ENCODE data around the gene SPRYD3. TPM values are rescaled to one million over a fixed set of nuclear protein-coding genes. Genes with fewer than 3 reads are reported as not detected.

SPRYD3 gene
- total and polyA plus RNA-seq, 12 donors: 16.4 to 74.6 (median 43.1) TPM

GRCh38 chr12:53014709-53015108 lies 64.5 kb downstream of the SPRYD3 start:
- H3K27ac ChIP-seq: no peak overlapping the region
- H3K9me3 ChIP-seq (replicated peaks in 1 of 3): no peaks in the 10 kb centered on the region
- H3K4me1 ChIP-seq (replicated peaks in 1 of 2): peaks cover 2 to 24% of the 10 kb centered on the region in 2 donors
- 82 to 91% (median 86%) methylated on average over 2 of the region's 2 CpGs for WGBS, 4 donors
- DNase-seq: no peak
- H3K36me3 ChIP-seq (replicated peaks in 1 of 2): peaks cover 0 to 40% of the 10 kb centered on the region in 2 donors
- no peak for TF ChIP-seq POLR2A (IDR thresholded peaks at IDR 0.05)
- TF ChIP-seq CTCF (IDR thresholded peaks at IDR 0.05): no peak
- no peaks in the 10 kb centered on the region for H3K27me3 ChIP-seq
- intact Hi-C loops (cut with DNase I): no loop called here
- H3K4me3 ChIP-seq: no peak overlapping the region

Small RNA genes within 50 kb of the gene (microRNA-seq; reads per million reads assigned to microRNA genes)
- gene MIR6757: 0.89 to 3.8 (median 2.8) reads per million in 3 donors

Small RNA genes within 50 kb of the gene (small RNA-seq; reads per million reads assigned to genes)
- 0 reads per million in 2 donors for gene MIR6757

Other genes with a start within 250 kb of the SPRYD3 start
- not detected for gene KRT79, start 245.1 kb downstream of the SPRYD3 start, total RNA-seq
- under 1 TPM in 1 of 3 donors, not detected in 2; 0.24 TPM for gene KRT79, start 245.1 kb downstream of the SPRYD3 start, polyA plus RNA-seq
- not detected for gene KRT78, start 230.4 kb downstream of the SPRYD3 start, total RNA-seq
- under 1 TPM in 1 of 3 donors, not detected in 2; 0.34 TPM for gene KRT78, start 230.4 kb downstream of the SPRYD3 start, polyA plus RNA-seq
- gene KRT8, start 174.3 kb downstream of the SPRYD3 start, total RNA-seq: 100 to 1,000 TPM in 1 of 9 donors, 10 to 100 TPM in 8; 13.3 to 198 (median 70.3) TPM
- 100 to 1,000 TPM in 2 of 3 donors, 10 to 100 TPM in 1; 49.0 to 102 (median 102) TPM for gene KRT8, start 174.3 kb downstream of the SPRYD3 start, polyA plus RNA-seq
- gene KRT18, start 130.3 kb downstream of the SPRYD3 start, total RNA-seq: 100 to 1,000 TPM in 1 of 9 donors, 10 to 100 TPM in 8; 16.0 to 136 (median 36.3) TPM
- 100 to 1,000 TPM in 1 of 3 donors, 10 to 100 TPM in 2; 26.2 to 121 (median 43.9) TPM for gene KRT18, start 130.3 kb downstream of the SPRYD3 start, polyA plus RNA-seq
- 100 to 1,000 TPM; 324 to 800 (median 571) TPM for gene EIF4B, start 72.9 kb downstream of the SPRYD3 start, total RNA-seq
- 100 to 1,000 TPM in 2 of 3 donors, 10 to 100 TPM in 1; 77.1 to 282 (median 138) TPM for gene EIF4B, start 72.9 kb downstream of the SPRYD3 start, polyA plus RNA-seq
- gene TNS2, start 29.3 kb downstream of the SPRYD3 start, total RNA-seq: 100 to 1,000 TPM in 7 of 9 donors, 10 to 100 TPM in 2; 21.8 to 268 (median 171) TPM
- gene TNS2, start 29.3 kb downstream of the SPRYD3 start, polyA plus RNA-seq: 1,000 to 10,000 TPM in 1 of 3 donors, 100 to 1,000 TPM in 1, 10 to 100 TPM in 1; 36.8 to 1,019 (median 396) TPM
- 100 to 1,000 TPM in 6 of 9 donors, 10 to 100 TPM in 3; 12.9 to 559 (median 131) TPM for gene IGFBP6, start 18.3 kb upstream of the SPRYD3 start, total RNA-seq
- 100 to 1,000 TPM in 2 of 3 donors, 10 to 100 TPM in 1; 26.4 to 478 (median 337) TPM for gene IGFBP6, start 18.3 kb upstream of the SPRYD3 start, polyA plus RNA-seq
- under 1 TPM in 1 of 9 donors, not detected in 8; 0.79 TPM for gene SOAT2, start 24.1 kb upstream of the SPRYD3 start, total RNA-seq
- under 1 TPM in 2 of 3 donors, not detected in 1; 0.34 to 0.48 TPM for gene SOAT2, start 24.1 kb upstream of the SPRYD3 start, polyA plus RNA-seq
- 10 to 100 TPM in 8 of 9 donors, 1 to 10 TPM in 1; 8.8 to 61.0 (median 20.9) TPM for gene ZNF740, start 101.3 kb upstream of the SPRYD3 start, total RNA-seq
- 10 to 100 TPM in 2 of 3 donors, 1 to 10 TPM in 1; 6.6 to 11.3 (median 11.3) TPM for gene ZNF740, start 101.3 kb upstream of the SPRYD3 start, polyA plus RNA-seq
- gene CSAD, start 101.5 kb upstream of the SPRYD3 start, total RNA-seq: 10 to 100 TPM in 7 of 9 donors, 1 to 10 TPM in 2; 2.3 to 43.4 (median 19.8) TPM
- gene CSAD, start 101.5 kb upstream of the SPRYD3 start, polyA plus RNA-seq: 100 to 1,000 TPM in 2 of 3 donors, 10 to 100 TPM in 1; 10.9 to 140 (median 100) TPM
- gene ITGB7, start 127.9 kb upstream of the SPRYD3 start, total RNA-seq: 1 to 10 TPM in 8 of 9 donors, under 1 TPM in 1; 0.33 to 7.4 (median 4.0) TPM
- gene ITGB7, start 127.9 kb upstream of the SPRYD3 start, polyA plus RNA-seq: 1 to 10 TPM in 2 of 3 donors, under 1 TPM in 1; 0.95 to 4.0 (median 3.5) TPM
- 10 to 100 TPM in 8 of 9 donors, 1 to 10 TPM in 1; 3.8 to 36.4 (median 23.9) TPM for gene RARG, start 152.8 kb upstream of the SPRYD3 start, total RNA-seq
- gene RARG, start 152.8 kb upstream of the SPRYD3 start, polyA plus RNA-seq: 10 to 100 TPM in 2 of 3 donors, 1 to 10 TPM in 1; 9.2 to 36.2 (median 25.8) TPM
- 1 to 10 TPM in 6 of 9 donors, under 1 TPM in 3; 0.69 to 4.2 (median 1.4) TPM for gene ESPL1, start 188.9 kb upstream of the SPRYD3 start, total RNA-seq
- under 1 TPM; 0.56 to 0.81 (median 0.79) TPM for gene ESPL1, start 188.9 kb upstream of the SPRYD3 start, polyA plus RNA-seq
- gene PFDN5, start 216.2 kb upstream of the SPRYD3 start, total RNA-seq: 100 to 1,000 TPM; 501 to 976 (median 694) TPM
- gene PFDN5, start 216.2 kb upstream of the SPRYD3 start, polyA plus RNA-seq: 1,000 to 10,000 TPM in 2 of 3 donors, 100 to 1,000 TPM in 1; 840 to 2,052 (median 2,012) TPM
- 10 to 100 TPM; 56.8 to 94.9 (median 70.2) TPM for gene MYG1, start 220.3 kb upstream of the SPRYD3 start, total RNA-seq
- gene MYG1, start 220.3 kb upstream of the SPRYD3 start, polyA plus RNA-seq: 100 to 1,000 TPM in 2 of 3 donors, 10 to 100 TPM in 1; 45.9 to 240 (median 220) TPM
- 100 to 1,000 TPM in 2 of 9 donors, 10 to 100 TPM in 7; 50.1 to 108 (median 74.1) TPM for gene AAAS, start 242.2 kb upstream of the SPRYD3 start, total RNA-seq
- gene AAAS, start 242.2 kb upstream of the SPRYD3 start, polyA plus RNA-seq: 100 to 1,000 TPM in 2 of 3 donors, 10 to 100 TPM in 1; 59.2 to 210 (median 172) TPM